BLaER1 treated with 17β-estradiol and CSF1 and Interleukin-3, amounts not matched to agents 10 nM and 100 nM (cell line): ENCODE measurements around the gene SIK2.

Source experiments
- H3K27ac ChIP-seq, 11 experiments: shearing (Covaris generic); formaldehyde crosslinking; 2 replicates each; pipeline ENCODE4 v1.8.1; 2022
- H3K27me3 ChIP-seq, 11 experiments: shearing (Covaris generic); formaldehyde crosslinking; 2 replicates each; pipeline ENCODE4 v1.8.1; 2022
- H3K36me3 ChIP-seq, 11 experiments: shearing (Covaris generic); formaldehyde crosslinking; 2 replicates each; pipeline ENCODE4 v1.8.1; 2022
- H3K4me1 ChIP-seq, 10 experiments: shearing (Covaris generic); formaldehyde crosslinking; 2 replicates each; pipeline ENCODE4 v1.8.1; 2022
- H3K4me2 ChIP-seq, 11 experiments: shearing (Covaris generic); formaldehyde crosslinking; 2 replicates each; pipeline ENCODE4 v1.8.1; 2022
- H3K4me3 ChIP-seq, 10 experiments: shearing (Covaris generic); formaldehyde crosslinking; 2 replicates each; pipeline ENCODE4 v1.8.1; 2022
- H3K9ac ChIP-seq, 11 experiments: shearing (Covaris generic); formaldehyde crosslinking; 2 replicates each; pipeline ENCODE4 v1.8.1; 2022
- H3K9me3 ChIP-seq, 11 experiments: shearing (Covaris generic); formaldehyde crosslinking; replicated peaks in 1 of 11; 2 replicates each; pipeline ENCODE4 v1.8.1; 2022
- H4K20me1 ChIP-seq, 11 experiments: shearing (Covaris generic); formaldehyde crosslinking; 2 replicates each; pipeline ENCODE4 v1.8.1; 2022
- Cebpa-rat ChIP-seq, 11 experiments: shearing (Covaris generic); IDR thresholded peaks; 2 replicates each; pipeline ENCODE4 v1.8.1; 2022

The SIK2 gene

DNA sequence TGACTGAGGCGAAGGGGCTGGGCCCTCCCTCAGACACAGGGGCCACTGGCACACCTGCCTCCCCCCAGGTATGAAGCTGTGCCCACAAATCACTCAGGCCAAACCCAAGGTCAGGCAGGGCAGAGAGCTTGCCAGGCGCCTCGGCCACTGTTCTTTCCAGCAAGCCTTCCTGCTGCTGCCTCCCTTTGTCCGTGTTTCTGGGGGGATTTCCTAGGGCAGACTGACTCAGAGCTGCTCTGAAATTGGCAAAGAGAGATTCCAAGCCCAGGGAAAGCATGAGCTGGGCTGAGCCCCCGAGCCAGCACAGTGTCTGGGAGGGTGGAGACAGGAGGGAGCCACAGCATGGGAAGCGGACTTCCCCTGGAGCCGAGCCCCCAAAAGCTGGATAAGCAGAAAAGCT lies 130.8 kb downstream of the SIK2 start:
- H3K27ac ChIP-seq, result no peak overlapping the region

DNA sequence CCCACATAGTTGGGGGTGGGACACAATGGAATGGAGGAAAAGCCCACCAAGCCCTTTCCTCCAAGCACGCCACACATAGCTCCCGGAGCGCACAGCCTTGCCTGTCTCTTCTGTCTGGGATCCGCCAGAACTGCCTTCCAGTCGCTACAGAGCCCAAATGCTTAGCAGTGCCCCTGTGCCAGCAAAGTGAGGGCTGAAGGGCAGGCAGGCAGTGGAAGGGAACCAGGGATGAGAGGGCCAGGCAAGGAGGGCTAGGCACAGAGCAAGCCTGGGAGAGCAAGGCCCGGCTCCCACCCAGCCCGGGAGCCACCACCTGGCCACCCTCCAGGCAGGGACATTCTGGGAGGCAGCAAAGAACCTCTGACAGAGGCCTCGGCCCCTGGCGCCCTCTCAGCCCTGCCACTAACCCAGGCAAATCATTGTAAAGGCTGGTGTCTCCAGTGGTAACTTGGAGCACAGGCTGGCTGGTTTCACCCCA lies 131.4 kb downstream of the SIK2 start:
- H3K9ac ChIP-seq, result 0 out of 22 replicates have a peak overlapping the region, but pooled peaks of 1 of the 11 experiments have one; percentile 5
- H3K27ac ChIP-seq, result no peak overlapping the region; a peak in 1 of 22 replicates
- no peaks in the 10 kb centered on the region for H3K27me3 ChIP-seq
- no peak overlapping the region for H3K4me3 ChIP-seq
- H4K20me1 ChIP-seq, result peaks cover 0 to 41% (median 0%) of the 10 kb centered on the region in 11 experiments; a peak in 8 of 22 replicates
- no peak for TF ChIP-seq Cebpa-rat (IDR thresholded peaks at IDR 0.05)
- H3K9me3 ChIP-seq, result no peaks in the 10 kb centered on the region
- H3K4me1 ChIP-seq, result peaks cover 0 to 22% (median 9%) of the 10 kb centered on the region in 10 experiments; a peak in 8 of 20 replicates
- H3K36me3 ChIP-seq, result peaks cover 16 to 53% (median 25%) of the 10 kb centered on the region in 11 experiments
- no peak overlapping the region for H3K4me2 ChIP-seq

More for the DNA sequence above, 130.8 kb downstream of the SIK2 start:
- H4K20me1 ChIP-seq, result peaks cover 0 to 41% (median 0%) of the 10 kb centered on the region in 11 experiments; a peak in 7 of 22 replicates
- no peaks in the 10 kb centered on the region for H3K9me3 ChIP-seq
- no peaks in the 10 kb centered on the region for H3K27me3 ChIP-seq
- H3K4me1 ChIP-seq, result peaks cover 0 to 22% (median 9%) of the 10 kb centered on the region in 10 experiments; a peak in 8 of 20 replicates
- no peak for TF ChIP-seq Cebpa-rat (IDR thresholded peaks at IDR 0.05)
- no peak overlapping the region for H3K9ac ChIP-seq
- H3K36me3 ChIP-seq, result peaks cover 9 to 50% (median 23%) of the 10 kb centered on the region in 11 experiments
- H3K4me2 ChIP-seq, result no peak overlapping the region
- no peak overlapping the region for H3K4me3 ChIP-seq

DNA sequence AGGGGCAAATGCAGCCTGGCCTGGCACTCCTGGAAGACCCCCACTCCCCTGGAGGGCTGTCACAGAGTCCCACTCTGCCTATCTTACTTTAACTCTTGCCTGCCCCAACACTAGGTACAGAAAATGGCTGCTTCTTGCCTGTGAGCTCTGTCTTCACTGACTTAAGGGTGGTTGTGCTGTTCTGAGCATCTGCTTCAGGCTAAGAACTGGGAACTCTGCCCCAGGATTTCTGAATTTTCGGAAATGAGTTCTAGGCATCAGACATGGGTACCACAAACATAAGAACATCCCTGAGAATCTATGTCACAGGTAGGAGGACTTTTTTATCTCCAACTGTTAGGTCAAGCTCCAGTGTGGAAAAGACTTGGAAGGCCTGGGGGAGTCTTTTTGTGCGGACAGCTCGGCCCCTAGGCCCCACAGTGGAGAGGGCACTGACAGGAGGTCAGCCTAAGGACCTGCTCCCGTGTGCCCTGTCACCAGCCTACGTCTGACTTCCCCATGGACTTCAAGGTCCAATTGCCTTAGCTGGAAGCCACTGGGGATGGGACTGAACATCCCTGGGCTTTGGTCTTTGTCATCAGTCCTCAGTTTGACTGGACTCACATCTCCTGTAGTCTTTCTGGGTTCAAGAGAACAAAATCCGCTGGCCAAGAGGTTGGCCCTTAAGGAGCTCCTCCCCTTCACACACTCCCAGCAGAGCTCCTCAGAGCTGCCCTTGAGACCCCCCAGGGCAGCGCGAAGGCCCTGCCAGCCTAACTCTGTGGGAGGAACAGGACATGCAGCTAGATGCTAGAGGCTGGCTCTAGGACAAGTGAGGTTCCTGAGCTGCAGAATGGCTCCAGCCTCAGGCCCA lies 132.1 kb downstream of the SIK2 start:
- no peak for TF ChIP-seq Cebpa-rat (IDR thresholded peaks at IDR 0.05)
- no peaks in the 10 kb centered on the region for H3K9me3 ChIP-seq
- H3K4me2 ChIP-seq, result no peak overlapping the region
- peak overlapping the region in 2 of 11 experiments; percentile 8 to 25; a peak in 3 of 22 replicates for H3K27ac ChIP-seq
- H4K20me1 ChIP-seq, result peaks cover 0 to 41% (median 0%) of the 10 kb centered on the region in 11 experiments; a peak in 8 of 22 replicates
- H3K27me3 ChIP-seq, result no peaks in the 10 kb centered on the region
- H3K4me3 ChIP-seq, result no peak overlapping the region
- H3K36me3 ChIP-seq, result peaks cover 22 to 54% (median 32%) of the 10 kb centered on the region in 11 experiments
- H3K9ac ChIP-seq, result 0 out of 22 replicates have a peak overlapping the region, but pooled peaks of 1 of the 11 experiments have one; percentile 5
- H3K4me1 ChIP-seq, result peaks cover 0 to 22% (median 9%) of the 10 kb centered on the region in 10 experiments; a peak in 8 of 20 replicates

DNA sequence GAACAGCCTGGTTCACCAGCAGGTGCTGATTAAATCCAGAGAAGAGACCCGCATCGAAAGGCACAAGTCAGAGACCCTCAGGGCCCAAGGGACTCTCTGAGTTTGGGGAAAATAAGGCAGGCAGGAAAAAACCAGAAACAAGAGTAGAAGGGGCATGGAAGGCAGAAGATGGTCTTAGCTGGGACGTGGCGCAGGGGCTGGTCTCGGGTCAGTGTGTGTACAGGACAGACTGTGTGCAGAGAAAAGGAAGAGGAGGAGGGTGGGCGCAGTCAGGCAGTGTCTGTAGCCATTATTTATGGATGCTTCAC lies 132.7 kb downstream of the SIK2 start:
- Histone ChIP-seq H4K20me1 (peaks cover 0 to 41% (median 0%) of the 10 kb centered on the region in 11 experiments; a peak in 8 of 22 replicates), H3K4me2 (no peak overlapping the region), H3K36me3 (peaks cover 25 to 53% (median 34%) of the 10 kb centered on the region in 11 experiments), H3K27me3 (no peaks in the 10 kb centered on the region), H3K9ac (no peak overlapping the region), H3K9me3 (no peaks in the 10 kb centered on the region), H3K4me1 (peaks cover 0 to 22% (median 9%) of the 10 kb centered on the region in 10 experiments; a peak in 8 of 20 replicates), H3K4me3 (no peak overlapping the region), H3K27ac (peak overlapping the region in 3 of 11 experiments; percentile 3 to 25 (median 8); a peak in 5 of 22 replicates)
- TF ChIP-seq Cebpa-rat (IDR thresholded peaks at IDR 0.05), result no peak

DNA sequence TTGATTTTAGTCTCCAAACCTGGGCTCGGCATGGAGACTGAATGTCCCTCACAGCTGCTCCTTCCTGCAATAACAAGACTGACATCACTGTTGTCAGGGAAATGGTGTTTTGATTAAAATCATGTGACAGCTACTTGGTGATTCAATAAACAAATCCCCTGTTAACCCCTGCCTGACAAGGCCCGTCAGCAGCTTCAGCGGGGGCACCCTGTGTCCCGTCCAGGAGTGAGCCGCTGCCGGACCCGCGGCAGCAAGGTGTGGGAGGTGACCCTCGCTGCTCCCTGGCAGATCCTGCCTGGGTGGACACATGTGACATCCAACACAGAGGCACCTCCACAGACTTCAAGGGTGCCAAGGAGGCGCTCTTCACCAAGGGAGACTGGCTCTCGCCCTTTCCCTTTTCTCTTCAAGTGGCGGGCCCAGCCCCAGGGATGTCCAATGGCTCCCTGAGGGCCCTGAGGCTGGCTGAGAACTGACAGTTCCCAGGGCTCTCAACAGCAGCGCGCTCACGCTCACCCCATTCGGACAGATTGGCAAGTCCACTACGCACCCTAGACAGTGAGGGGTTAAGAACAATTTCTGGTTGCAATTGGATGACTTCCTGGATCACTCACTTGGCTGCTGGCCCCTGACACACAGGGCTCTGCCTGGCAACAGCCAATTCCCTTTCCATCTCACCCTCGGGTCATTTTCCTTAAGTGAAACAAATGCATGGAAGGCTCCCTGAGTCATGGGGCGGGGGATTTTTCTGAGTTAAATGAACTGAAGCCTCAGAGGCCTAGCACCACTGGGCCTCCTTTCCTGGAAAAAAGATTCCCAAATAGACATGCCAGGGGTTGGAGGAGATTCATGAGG lies 133.2 kb downstream of the SIK2 start:
- H3K4me2 ChIP-seq, result peak overlapping the region in 2 of 11 experiments; percentile 10 to 18; a peak in 3 of 22 replicates
- peaks cover 0 to 22% (median 8%) of the 10 kb centered on the region in 10 experiments; a peak in 8 of 20 replicates for H3K4me1 ChIP-seq
- H3K36me3 ChIP-seq, result peaks cover 31 to 59% (median 38%) of the 10 kb centered on the region in 11 experiments
- no peak for TF ChIP-seq Cebpa-rat (IDR thresholded peaks at IDR 0.05)
- H3K9ac ChIP-seq, result no peak overlapping the region
- H4K20me1 ChIP-seq, result peaks cover 0 to 41% (median 0%) of the 10 kb centered on the region in 11 experiments; a peak in 8 of 22 replicates
- peak overlapping the region in 6 of 11 experiments; percentile 2 to 25 (median 6); a peak in 6 of 22 replicates for H3K27ac ChIP-seq
- no peaks in the 10 kb centered on the region for H3K9me3 ChIP-seq
- H3K4me3 ChIP-seq, result no peak overlapping the region
- H3K27me3 ChIP-seq, result no peaks in the 10 kb centered on the region

DNA sequence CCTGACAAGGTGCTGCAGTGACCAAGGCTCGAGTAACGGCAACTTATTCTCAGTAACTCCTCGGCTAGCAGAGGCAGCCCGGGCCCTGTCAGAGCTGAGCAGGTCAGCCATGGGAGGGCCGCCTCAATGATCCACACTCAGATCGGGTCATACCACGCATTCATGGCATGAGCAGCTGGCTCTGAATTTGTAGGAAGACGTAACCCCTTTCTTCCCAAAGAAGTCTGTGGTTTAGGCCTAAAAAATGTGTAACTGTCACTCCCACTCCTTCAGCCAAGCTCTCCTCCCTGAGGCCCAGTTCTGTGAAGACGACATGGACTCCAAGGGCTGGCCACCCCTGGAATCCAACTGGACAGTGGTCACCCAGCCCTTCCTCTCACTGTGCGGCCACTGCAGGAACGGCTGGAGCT lies 133.9 kb downstream of the SIK2 start:
- peaks cover 38 to 62% (median 45%) of the 10 kb centered on the region in 11 experiments for H3K36me3 ChIP-seq
- peak overlapping the region in 3 of 11 experiments; percentile 14 to 25 (median 24); a peak in 1 of 22 replicates for H3K27ac ChIP-seq
- no peak overlapping the region for H3K4me3 ChIP-seq
- H3K9ac ChIP-seq, result no peak overlapping the region
- peaks cover 0 to 36% (median 0%) of the 10 kb centered on the region in 11 experiments; a peak in 8 of 22 replicates for H4K20me1 ChIP-seq
- H3K27me3 ChIP-seq, result no peaks in the 10 kb centered on the region
- no peak for TF ChIP-seq Cebpa-rat (IDR thresholded peaks at IDR 0.05)
- H3K4me1 ChIP-seq, result peaks cover 0 to 22% (median 8%) of the 10 kb centered on the region in 10 experiments; a peak in 8 of 20 replicates
- no peaks in the 10 kb centered on the region for H3K9me3 ChIP-seq
- no peak overlapping the region; a peak in 1 of 22 replicates for H3K4me2 ChIP-seq

DNA sequence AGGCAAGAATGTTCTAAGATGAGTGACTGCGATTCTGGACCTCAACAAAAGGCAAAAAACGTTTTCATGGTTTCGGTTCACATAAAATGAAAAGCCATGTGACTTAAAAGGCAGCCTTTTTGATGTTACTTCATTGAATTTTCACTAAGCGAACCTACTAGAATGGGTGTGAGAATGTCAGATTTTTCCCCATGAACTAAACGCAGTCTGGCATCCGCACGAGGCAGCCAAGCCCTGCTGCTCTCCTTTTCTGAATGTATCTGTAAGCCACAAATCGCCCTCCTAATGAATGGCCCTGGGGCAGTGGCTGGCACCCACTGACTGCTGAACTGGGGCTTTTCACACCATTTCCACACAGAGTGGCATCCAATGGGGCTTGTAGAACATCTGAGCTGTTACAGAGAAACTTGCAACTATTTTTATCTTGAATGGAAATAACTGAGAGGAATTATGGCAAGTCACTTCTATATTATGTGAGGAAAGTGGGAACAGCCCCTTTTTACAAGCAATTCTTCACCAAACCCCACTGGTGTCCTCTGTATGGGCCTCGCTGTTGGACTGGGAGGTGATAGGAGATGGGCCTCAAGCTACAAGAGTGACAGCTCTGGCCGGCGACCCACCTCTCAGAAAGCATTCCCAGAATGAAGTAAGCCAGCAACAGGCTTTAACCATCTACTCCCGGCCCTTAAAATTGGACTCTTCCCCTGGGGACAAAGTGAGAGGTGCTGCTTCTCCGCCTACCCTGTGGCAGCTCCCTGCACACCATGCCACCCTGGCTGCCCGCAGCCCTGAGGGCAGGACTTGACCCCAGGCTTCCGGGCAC lies 134.6 kb downstream of the SIK2 start:
- H3K4me1 ChIP-seq, result peaks cover 0 to 22% (median 8%) of the 10 kb centered on the region in 10 experiments; a peak in 8 of 20 replicates
- peak overlapping the region in 1 of 11 experiments; percentile 14; a peak in 1 of 22 replicates for H3K27ac ChIP-seq
- H3K4me2 ChIP-seq, result no peak overlapping the region
- no peak for TF ChIP-seq Cebpa-rat (IDR thresholded peaks at IDR 0.05)
- H3K27me3 ChIP-seq, result no peaks in the 10 kb centered on the region
- H3K9ac ChIP-seq, result no peak overlapping the region
- H3K9me3 ChIP-seq, result no peaks in the 10 kb centered on the region
- H3K4me3 ChIP-seq, result no peak overlapping the region
- H4K20me1 ChIP-seq, result peaks cover 0 to 30% (median 0%) of the 10 kb centered on the region in 11 experiments; a peak in 7 of 22 replicates
- peaks cover 44 to 64% (median 52%) of the 10 kb centered on the region in 11 experiments for H3K36me3 ChIP-seq
